H1 (cell line): ENCODE measurements around the gene BTBD9. TPM values are rescaled to one million over a fixed set of nuclear protein-coding genes. Genes with fewer than 3 reads are reported as not detected.

Source experiments
- CTCF ChIP-seq, 3 experiments: IDR thresholded peaks; 1 replicate in 2 of 3; 2 replicates in 1 of 3; pipeline versions ENCODE4 v1.5.1 to v1.6.1; 2011; ENCODE audit warnings: low read length in 3 of 3, mild to moderate bottlenecking in 3 of 3, inconsistent platforms in 2 of 3, low read depth in 1 of 3, moderate library complexity in 1 of 3; ENCODE audit not compliant: insufficient read depth in 1 of 3; ENCODE audit errors: control extremely low read depth in 1 of 3
- polyA plus RNA-seq, 7 experiments: library from polyadenylated mRNA; depleted of rRNA in 3 of 7; stranded (reverse) in 5 of 7; unstranded in 2 of 7; fragments of >200 nt in 5 of 7; fragments of 200-250 nt in 2 of 7; gene quantifications; 1 replicate in 5 of 7; 2 replicates in 1 of 7; 4 replicates in 1 of 7; pipeline versions ENCODE4 v1.2.1 to v1.2.3, GENCODE V29; 2011 to 2013; ENCODE audit warnings: missing spikeins in 2 of 7, mixed read lengths in 2 of 7
- total RNA-seq: library from RNA; stranded (reverse); fragmentation: NEBNext Ultra II Directional; extraction: Animal tissue kit (Norgen Biotek cat#: 25700); gene quantifications from 2 replicates; pipeline ENCODE4 v1.2.1, GENCODE V29; 2021
- TF ChIP-seq, protein P1 (sequence below): fragments of 300-600 bp; sonication (generic); IDR thresholded peaks from 2 replicates; pipeline ENCODE4 v1.7.1; 2012; ENCODE audit warnings: low read length, moderate library complexity, mild to moderate bottlenecking, inconsistent platforms; ENCODE audit not compliant: insufficient replicate concordance

BTBD9 gene
- total and polyA plus RNA-seq, 2 of the 8 experiments (the other 6 are each of a cell fraction or from before 2014, with no cell fraction given), result 0.92 to 4.1 TPM

GRCh38 chr6:38169221-38169976, 470.3 kb downstream of the BTBD9 start (continued):
- TF ChIP-seq, protein P1, sequence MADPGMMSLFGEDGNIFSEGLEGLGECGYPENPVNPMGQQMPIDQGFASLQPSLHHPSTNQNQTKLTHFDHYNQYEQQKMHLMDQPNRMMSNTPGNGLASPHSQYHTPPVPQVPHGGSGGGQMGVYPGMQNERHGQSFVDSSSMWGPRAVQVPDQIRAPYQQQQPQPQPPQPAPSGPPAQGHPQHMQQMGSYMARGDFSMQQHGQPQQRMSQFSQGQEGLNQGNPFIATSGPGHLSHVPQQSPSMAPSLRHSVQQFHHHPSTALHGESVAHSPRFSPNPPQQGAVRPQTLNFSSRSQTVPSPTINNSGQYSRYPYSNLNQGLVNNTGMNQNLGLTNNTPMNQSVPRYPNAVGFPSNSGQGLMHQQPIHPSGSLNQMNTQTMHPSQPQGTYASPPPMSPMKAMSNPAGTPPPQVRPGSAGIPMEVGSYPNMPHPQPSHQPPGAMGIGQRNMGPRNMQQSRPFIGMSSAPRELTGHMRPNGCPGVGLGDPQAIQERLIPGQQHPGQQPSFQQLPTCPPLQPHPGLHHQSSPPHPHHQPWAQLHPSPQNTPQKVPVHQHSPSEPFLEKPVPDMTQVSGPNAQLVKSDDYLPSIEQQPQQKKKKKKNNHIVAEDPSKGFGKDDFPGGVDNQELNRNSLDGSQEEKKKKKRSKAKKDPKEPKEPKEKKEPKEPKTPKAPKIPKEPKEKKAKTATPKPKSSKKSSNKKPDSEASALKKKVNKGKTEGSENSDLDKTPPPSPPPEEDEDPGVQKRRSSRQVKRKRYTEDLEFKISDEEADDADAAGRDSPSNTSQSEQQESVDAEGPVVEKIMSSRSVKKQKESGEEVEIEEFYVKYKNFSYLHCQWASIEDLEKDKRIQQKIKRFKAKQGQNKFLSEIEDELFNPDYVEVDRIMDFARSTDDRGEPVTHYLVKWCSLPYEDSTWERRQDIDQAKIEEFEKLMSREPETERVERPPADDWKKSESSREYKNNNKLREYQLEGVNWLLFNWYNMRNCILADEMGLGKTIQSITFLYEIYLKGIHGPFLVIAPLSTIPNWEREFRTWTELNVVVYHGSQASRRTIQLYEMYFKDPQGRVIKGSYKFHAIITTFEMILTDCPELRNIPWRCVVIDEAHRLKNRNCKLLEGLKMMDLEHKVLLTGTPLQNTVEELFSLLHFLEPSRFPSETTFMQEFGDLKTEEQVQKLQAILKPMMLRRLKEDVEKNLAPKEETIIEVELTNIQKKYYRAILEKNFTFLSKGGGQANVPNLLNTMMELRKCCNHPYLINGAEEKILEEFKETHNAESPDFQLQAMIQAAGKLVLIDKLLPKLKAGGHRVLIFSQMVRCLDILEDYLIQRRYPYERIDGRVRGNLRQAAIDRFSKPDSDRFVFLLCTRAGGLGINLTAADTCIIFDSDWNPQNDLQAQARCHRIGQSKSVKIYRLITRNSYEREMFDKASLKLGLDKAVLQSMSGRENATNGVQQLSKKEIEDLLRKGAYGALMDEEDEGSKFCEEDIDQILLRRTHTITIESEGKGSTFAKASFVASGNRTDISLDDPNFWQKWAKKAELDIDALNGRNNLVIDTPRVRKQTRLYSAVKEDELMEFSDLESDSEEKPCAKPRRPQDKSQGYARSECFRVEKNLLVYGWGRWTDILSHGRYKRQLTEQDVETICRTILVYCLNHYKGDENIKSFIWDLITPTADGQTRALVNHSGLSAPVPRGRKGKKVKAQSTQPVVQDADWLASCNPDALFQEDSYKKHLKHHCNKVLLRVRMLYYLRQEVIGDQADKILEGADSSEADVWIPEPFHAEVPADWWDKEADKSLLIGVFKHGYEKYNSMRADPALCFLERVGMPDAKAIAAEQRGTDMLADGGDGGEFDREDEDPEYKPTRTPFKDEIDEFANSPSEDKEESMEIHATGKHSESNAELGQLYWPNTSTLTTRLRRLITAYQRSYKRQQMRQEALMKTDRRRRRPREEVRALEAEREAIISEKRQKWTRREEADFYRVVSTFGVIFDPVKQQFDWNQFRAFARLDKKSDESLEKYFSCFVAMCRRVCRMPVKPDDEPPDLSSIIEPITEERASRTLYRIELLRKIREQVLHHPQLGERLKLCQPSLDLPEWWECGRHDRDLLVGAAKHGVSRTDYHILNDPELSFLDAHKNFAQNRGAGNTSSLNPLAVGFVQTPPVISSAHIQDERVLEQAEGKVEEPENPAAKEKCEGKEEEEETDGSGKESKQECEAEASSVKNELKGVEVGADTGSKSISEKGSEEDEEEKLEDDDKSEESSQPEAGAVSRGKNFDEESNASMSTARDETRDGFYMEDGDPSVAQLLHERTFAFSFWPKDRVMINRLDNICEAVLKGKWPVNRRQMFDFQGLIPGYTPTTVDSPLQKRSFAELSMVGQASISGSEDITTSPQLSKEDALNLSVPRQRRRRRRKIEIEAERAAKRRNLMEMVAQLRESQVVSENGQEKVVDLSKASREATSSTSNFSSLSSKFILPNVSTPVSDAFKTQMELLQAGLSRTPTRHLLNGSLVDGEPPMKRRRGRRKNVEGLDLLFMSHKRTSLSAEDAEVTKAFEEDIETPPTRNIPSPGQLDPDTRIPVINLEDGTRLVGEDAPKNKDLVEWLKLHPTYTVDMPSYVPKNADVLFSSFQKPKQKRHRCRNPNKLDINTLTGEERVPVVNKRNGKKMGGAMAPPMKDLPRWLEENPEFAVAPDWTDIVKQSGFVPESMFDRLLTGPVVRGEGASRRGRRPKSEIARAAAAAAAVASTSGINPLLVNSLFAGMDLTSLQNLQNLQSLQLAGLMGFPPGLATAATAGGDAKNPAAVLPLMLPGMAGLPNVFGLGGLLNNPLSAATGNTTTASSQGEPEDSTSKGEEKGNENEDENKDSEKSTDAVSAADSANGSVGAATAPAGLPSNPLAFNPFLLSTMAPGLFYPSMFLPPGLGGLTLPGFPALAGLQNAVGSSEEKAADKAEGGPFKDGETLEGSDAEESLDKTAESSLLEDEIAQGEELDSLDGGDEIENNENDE, result no peak
- peak in 2 of 3 experiments; percentile 36 to 42; a peak in 3 of 4 replicates for TF ChIP-seq CTCF (IDR thresholded peaks at IDR 0.05; ENCODE audit: control extremely low read depth in 1 of 3, insufficient read depth in 1 of 3, low read depth in 1 of 3, low read length in 3 of 3)
